B cell (primary cell): ENCODE data around the gene SMIM1.

Experiments
- EZH2 ChIP-seq: IDR thresholded peaks from 2 replicates; pipeline ENCODE4 v1.6.1; 2012; ENCODE audit warnings: borderline replicate concordance, low read depth, mild to moderate bottlenecking, moderate library complexity, low read length; ENCODE audit not compliant: insufficient read depth, poor library complexity, severe bottlenecking
- TF ChIP-seq, protein P1 (sequence below): fragments of 200-600 bp; IDR thresholded peaks from one replicate; pipeline ENCODE4 v1.8.0; 2022; ENCODE audit warnings: antibody characterized with exemption, mild to moderate bottlenecking

DNA sequence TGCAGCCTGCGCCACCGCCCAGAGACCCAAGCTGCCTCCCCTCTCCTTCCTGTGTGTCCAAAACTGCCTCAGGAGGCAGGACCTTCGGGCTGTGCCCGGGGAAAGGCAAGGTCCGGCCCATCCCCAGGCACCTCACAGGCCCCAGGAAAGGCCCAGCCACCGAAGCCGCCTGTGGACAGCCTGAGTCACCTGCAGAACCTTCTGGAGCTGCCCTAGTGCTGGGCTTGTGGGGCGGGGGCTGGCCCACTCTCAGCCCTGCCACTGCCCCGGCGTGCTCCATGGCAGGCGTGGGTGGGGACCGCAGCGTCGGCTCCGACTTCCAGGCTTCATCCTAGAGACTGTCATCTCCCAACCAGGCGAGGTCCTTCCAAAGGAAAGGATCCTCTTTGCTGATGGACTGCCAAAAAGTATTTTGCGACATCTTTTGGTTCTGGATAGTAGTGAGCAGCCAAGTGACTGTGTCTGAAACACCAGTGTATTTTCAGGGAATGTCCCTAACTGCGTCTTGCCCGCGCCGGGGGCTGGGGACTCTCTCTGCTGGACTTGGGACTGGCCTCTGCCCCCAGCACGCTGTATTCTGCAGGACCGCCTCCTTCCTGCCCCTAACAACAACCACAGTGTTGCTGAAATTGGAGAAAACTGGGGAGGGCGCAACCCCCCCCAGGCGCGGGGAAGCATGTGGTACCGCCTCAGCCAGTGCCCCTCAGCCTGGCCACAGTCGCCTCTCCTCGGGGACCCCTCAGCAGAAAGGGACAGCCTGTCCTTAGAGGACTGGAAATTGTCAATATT is 39.3 kb upstream of the SMIM1 start:
- TF ChIP-seq, protein P1, sequence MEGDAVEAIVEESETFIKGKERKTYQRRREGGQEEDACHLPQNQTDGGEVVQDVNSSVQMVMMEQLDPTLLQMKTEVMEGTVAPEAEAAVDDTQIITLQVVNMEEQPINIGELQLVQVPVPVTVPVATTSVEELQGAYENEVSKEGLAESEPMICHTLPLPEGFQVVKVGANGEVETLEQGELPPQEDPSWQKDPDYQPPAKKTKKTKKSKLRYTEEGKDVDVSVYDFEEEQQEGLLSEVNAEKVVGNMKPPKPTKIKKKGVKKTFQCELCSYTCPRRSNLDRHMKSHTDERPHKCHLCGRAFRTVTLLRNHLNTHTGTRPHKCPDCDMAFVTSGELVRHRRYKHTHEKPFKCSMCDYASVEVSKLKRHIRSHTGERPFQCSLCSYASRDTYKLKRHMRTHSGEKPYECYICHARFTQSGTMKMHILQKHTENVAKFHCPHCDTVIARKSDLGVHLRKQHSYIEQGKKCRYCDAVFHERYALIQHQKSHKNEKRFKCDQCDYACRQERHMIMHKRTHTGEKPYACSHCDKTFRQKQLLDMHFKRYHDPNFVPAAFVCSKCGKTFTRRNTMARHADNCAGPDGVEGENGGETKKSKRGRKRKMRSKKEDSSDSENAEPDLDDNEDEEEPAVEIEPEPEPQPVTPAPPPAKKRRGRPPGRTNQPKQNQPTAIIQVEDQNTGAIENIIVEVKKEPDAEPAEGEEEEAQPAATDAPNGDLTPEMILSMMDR, result no peak
- TF ChIP-seq EZH2, result no peak
